Fibroblast of lung (primary cell): ENCODE results near the gene ACADM. TPM values are rescaled to one million over a fixed set of nuclear protein-coding genes. Genes with fewer than 3 reads are reported as not detected.

Experiments used
- DNase-seq, 2 donors: peaks; one replicate each; pipeline versions ENCODE4 v3.0.0 to v3.0.0-alpha.2; 2010; ENCODE audit warnings: low read depth in 2 of 2
- H2AFZ ChIP-seq: 2 replicates; pipeline ENCODE4 v1.5.1; 2012; ENCODE audit warnings: low read length, control low read depth, inconsistent platforms
- H3K27ac ChIP-seq: 2 replicates; pipeline ENCODE4 v1.5.1; 2011; ENCODE audit warnings: low read length, control low read depth; ENCODE audit not compliant: insufficient read depth
- H3K27me3 ChIP-seq: 2 replicates; pipeline ENCODE4 v1.5.1; 2011; ENCODE audit warnings: mild to moderate bottlenecking, low read length; ENCODE audit not compliant: control insufficient read depth, insufficient read depth
- H3K36me3 ChIP-seq: 2 replicates; pipeline ENCODE4 v1.5.1; 2011; ENCODE audit warnings: low read length; ENCODE audit not compliant: control insufficient read depth, insufficient read depth
- H3K4me1 ChIP-seq: 2 replicates; pipeline ENCODE4 v1.5.1; 2011; ENCODE audit warnings: low read length; ENCODE audit not compliant: control insufficient read depth, insufficient read depth; ENCODE audit errors: extremely low read depth
- H3K4me2 ChIP-seq: 2 replicates; pipeline ENCODE4 v1.5.1; 2011; ENCODE audit warnings: low read length, control low read depth; ENCODE audit not compliant: insufficient read depth; ENCODE audit errors: extremely low read depth
- H3K4me3 ChIP-seq, 4 experiments: fragments of 200-600 bp in 1 of 4; sonication (generic) in 1 of 4; replicated peaks in 1 of 4; 2 replicates each; pipeline ENCODE4 v1.5.1; 2011 to 2016; ENCODE audit warnings: low read length in 4 of 4, low read depth in 3 of 4, mild to moderate bottlenecking in 3 of 4, control low read depth in 2 of 4, inconsistent platforms in 1 of 4, mixed read lengths in 1 of 4; ENCODE audit not compliant: insufficient read depth in 1 of 4; ENCODE audit errors: control extremely low read depth in 1 of 4
- H3K79me2 ChIP-seq: 2 replicates; pipeline ENCODE4 v1.5.1; 2012; ENCODE audit warnings: mild to moderate bottlenecking, low read length, inconsistent platforms; ENCODE audit not compliant: control insufficient read depth, insufficient read depth
- H3K9ac ChIP-seq: 2 replicates; pipeline ENCODE4 v1.5.1; 2011; ENCODE audit warnings: mild to moderate bottlenecking, low read length, control low read depth; ENCODE audit not compliant: insufficient read depth
- H3K9me3 ChIP-seq: 2 replicates; pipeline ENCODE4 v1.5.1; 2012; ENCODE audit warnings: low read depth, low read length; ENCODE audit not compliant: control insufficient read depth, insufficient read depth
- H4K20me1 ChIP-seq: 2 replicates; pipeline ENCODE4 v1.5.1; 2011; ENCODE audit warnings: low read length; ENCODE audit not compliant: control insufficient read depth, insufficient read depth; ENCODE audit errors: extremely low read depth
- CTCF ChIP-seq, 2 donors: IDR thresholded peaks in 1 of 2; conservative IDR thresholded peaks in 1 of 2; 1 replicate in 1 of 2; 2 replicates in 1 of 2; pipeline ENCODE4 v1.5.1; 2011 to 2012; ENCODE audit warnings: low read length in 2 of 2, control low read depth in 1 of 2, inconsistent platforms in 1 of 2, low read depth in 1 of 2, mild to moderate bottlenecking in 1 of 2
- EZH2 ChIP-seq: IDR thresholded peaks from 2 replicates; pipeline ENCODE4 v1.5.1; 2012; ENCODE audit warnings: low read length, control low read depth, mild to moderate bottlenecking; ENCODE audit errors: missing control alignments
- polyA plus RNA-seq, 2 donors: library from polyadenylated mRNA; depleted of rRNA in 1 of 2; stranded (reverse) in 1 of 2; unstranded in 1 of 2; fragments of >200 nt; gene quantifications; 2 replicates each; pipeline ENCODE4 v1.2.1, GENCODE V29; 2011 to 2012; ENCODE audit warnings: missing spikeins in 1 of 2
- total RNA-seq: library from RNA; depleted of rRNA; stranded (reverse); fragments of >200 nt; gene quantifications from 2 replicates; pipeline ENCODE4 v1.2.1, GENCODE V29; 2014

The ACADM gene
- total and polyA plus RNA-seq, 2 donors (not counting 1 experiment from before 2014, with no cell fraction given): 29.9 TPM

GRCh38 chr1:75732703-75733102 lies 8.2 kb downstream of the ACADM start:
- Histone ChIP-seq H3K36me3 (no peaks in the 10 kb centered on the region), H3K4me3 (no peak overlapping the region), H3K9ac (no peak overlapping the region), H2AFZ (no peak overlapping the region), H3K4me2 (no peak overlapping the region), H3K9me3 (no peaks in the 10 kb centered on the region), H3K27ac (no peak overlapping the region), H3K79me2 (peaks cover 3% of the 10 kb centered on the region), H3K4me1 (no peaks in the 10 kb centered on the region), H4K20me1 (no peaks in the 10 kb centered on the region), H3K27me3 (no peaks in the 10 kb centered on the region)
- TF ChIP-seq CTCF (conservative IDR thresholded peaks at IDR 0.05 in 1 of 2, IDR thresholded peaks at IDR 0.05 in 1 of 2; ENCODE audit: low read depth in 1 of 2, low read length in 2 of 2) (no peak), EZH2 (no peak)
- DNase-seq: peak in 1 of 2 donors; percentile 22

- TF ChIP-seq CTCF (conservative IDR thresholded peaks at IDR 0.05 in 1 of 2, IDR thresholded peaks at IDR 0.05 in 1 of 2; ENCODE audit: low read depth in 1 of 2, low read length in 2 of 2) (no peak), EZH2 (no peak)
- Histone ChIP-seq H3K9ac (no peak overlapping the region), H2AFZ (no peak overlapping the region), H3K27me3 (no peaks in the 10 kb centered on the region), H3K79me2 (no peaks in the 10 kb centered on the region), H3K4me1 (no peaks in the 10 kb centered on the region), H3K4me2 (no peak overlapping the region), H3K36me3 (no peaks in the 10 kb centered on the region), H3K9me3 (no peaks in the 10 kb centered on the region), H3K4me3 (no peak overlapping the region), H4K20me1 (no peaks in the 10 kb centered on the region), H3K27ac (no peak overlapping the region)
- DNase-seq: no peak
Measured at GRCh38 chr1:75733661-75734060, 9.2 kb downstream of the ACADM start.

- no peaks in the 10 kb centered on the region for H3K79me2 ChIP-seq
- no peak overlapping the region for H3K27ac ChIP-seq
- no peaks in the 10 kb centered on the region for H3K36me3 ChIP-seq
- H3K4me2 ChIP-seq: no peak overlapping the region
- DNase-seq: no peak
- no peak overlapping the region for H3K4me3 ChIP-seq
- H3K9me3 ChIP-seq: no peaks in the 10 kb centered on the region
- no peaks in the 10 kb centered on the region for H4K20me1 ChIP-seq
- TF ChIP-seq EZH2: no peak
- no peak for TF ChIP-seq CTCF (conservative IDR thresholded peaks at IDR 0.05 in 1 of 2, IDR thresholded peaks at IDR 0.05 in 1 of 2; ENCODE audit: low read depth in 1 of 2, low read length in 2 of 2)
- no peak overlapping the region for H3K9ac ChIP-seq
- H2AFZ ChIP-seq: no peak overlapping the region
- H3K27me3 ChIP-seq: no peaks in the 10 kb centered on the region
- no peaks in the 10 kb centered on the region for H3K4me1 ChIP-seq
Measured at GRCh38 chr1:75736016-75736415, 11.5 kb downstream of the ACADM start.
